Colonic mucosa (tissue), 4 donors: ENCODE results near the gene RPUSD2. TPM values are rescaled to one million over a fixed set of nuclear protein-coding genes. Genes with fewer than 3 reads are reported as not detected.
A peak's percentile ranks its signal among the peaks of the same experiment; 100 is the strongest.

ENCODE experiments used
- DNase-seq: peaks from one replicate; pipeline ENCODE4 v3.0.0-alpha.2; 2020
- H3K27ac ChIP-seq: fragments of 200-600 bp; one replicate; pipeline ENCODE4 v1.8.0; 2021
- H3K27me3 ChIP-seq: fragments of 200-600 bp; one replicate; pipeline ENCODE4 v1.8.0; 2021
- H3K36me3 ChIP-seq: fragments of 200-600 bp; one replicate; pipeline ENCODE4 v1.8.0; 2021
- H3K4me1 ChIP-seq: fragments of 200-600 bp; one replicate; pipeline ENCODE4 v1.8.0; 2021; ENCODE audit warnings: mild to moderate bottlenecking
- H3K4me3 ChIP-seq: fragments of 200-600 bp; one replicate; pipeline ENCODE4 v1.8.0; 2021
- H3K9ac ChIP-seq, 2 donors: one replicate each; pipeline ENCODE4 v1.7.0; 2013; ENCODE audit warnings: control low read depth in 2 of 2, low read depth in 2 of 2, low read length in 2 of 2
- H3K9me3 ChIP-seq: fragments of 200-600 bp; one replicate; pipeline ENCODE4 v1.8.0; 2021
- CTCF ChIP-seq: fragments of 200-600 bp; IDR thresholded peaks from one replicate; pipeline ENCODE4 v1.8.0; 2022; ENCODE audit warnings: antibody characterized with exemption, mild to moderate bottlenecking
- intact Hi-C: fragments of 100-400 bp; cut with DNase I; formaldehyde crosslinking; loops from one replicate; pipeline ENCODE4 v1.14.1; 2022
- total RNA-seq, 2 donors: library from RNA; stranded (reverse); fragmentation: NEBNext Ultra II Directional in 1 of 2; extraction: Animal tissue kit (Norgen Biotek cat#: 25700) in 1 of 2; gene quantifications; one replicate each; pipeline ENCODE4 v1.2.1, GENCODE V29; 2021
- donor health status: healthy.
- donor health status: DM: no; HTN: no; CAD: no.
- donor health status: DM: no; HTN: no; CAD: no.

RPUSD2 gene
- total RNA-seq = 10 to 100 TPM; 11.0 to 17.0 TPM

- intact Hi-C loops = no loop called here
- Histone ChIP-seq H3K9ac (peak within 1 kb of the TSS; percentile 67 to 85), H3K36me3 (no peaks in the 10 kb centered on the region), H3K4me3 (peak within 1 kb of the TSS; percentile 98), H3K27ac (peak within 1 kb of the TSS; percentile 62), H3K9me3 (no peaks in the 10 kb centered on the region), H3K4me1 (peaks cover 7% of the 10 kb centered on the region), H3K27me3 (no peaks in the 10 kb centered on the region)
- no peak for TF ChIP-seq CTCF
- peak; percentile 97 for DNase-seq
These were observed at the start of gene RPUSD2 for GRCh38 chr15:40569129-40569953. Gene RPUSD2 (plus strand): TSS chr15:40569299. CDS start chr15:40569338, 39 bp downstream.

GRCh38 chr15:40523611-40524010, 45.5 kb upstream of the RPUSD2 start:
- H3K36me3 ChIP-seq = no peaks in the 10 kb centered on the region
- H3K9me3 ChIP-seq = no peaks in the 10 kb centered on the region
- no peaks in the 10 kb centered on the region for H3K4me1 ChIP-seq
- H3K27ac ChIP-seq = no peak overlapping the region
- no peak for DNase-seq
- H3K4me3 ChIP-seq = no peak overlapping the region
- no peak overlapping the region for H3K9ac ChIP-seq
- TF ChIP-seq CTCF = no peak
- intact Hi-C loops = no loop called here
- H3K27me3 ChIP-seq = no peaks in the 10 kb centered on the region

- Histone ChIP-seq H3K36me3 (no peaks in the 10 kb centered on the region), H3K27me3 (no peaks in the 10 kb centered on the region), H3K4me1 (no peaks in the 10 kb centered on the region), H3K27ac (no peak overlapping the region), H3K9me3 (no peaks in the 10 kb centered on the region), H3K4me3 (no peak overlapping the region), H3K9ac (no peak overlapping the region)
- no peak for DNase-seq
- intact Hi-C loops = no loop called here
- TF ChIP-seq CTCF = no peak
These were observed 43.2 kb upstream of the RPUSD2 start for GRCh38 chr15:40525855-40526254.

GRCh38 chr15:40528801-40529200, 40.3 kb upstream of the RPUSD2 start:
- DNase-seq = no peak
- H3K36me3 ChIP-seq = no peaks in the 10 kb centered on the region
- TF ChIP-seq CTCF = no peak
- no peaks in the 10 kb centered on the region for H3K27me3 ChIP-seq
- intact Hi-C loops = no loop called here
- H3K4me3 ChIP-seq = no peak overlapping the region
- H3K4me1 ChIP-seq = no peaks in the 10 kb centered on the region
- H3K9me3 ChIP-seq = no peaks in the 10 kb centered on the region
- no peak overlapping the region for H3K9ac ChIP-seq
- no peak overlapping the region for H3K27ac ChIP-seq

GRCh38 chr15:40533763-40534364, 35.2 kb upstream of the RPUSD2 start:
- intact Hi-C loops = no loop called here
- Histone ChIP-seq H3K36me3 (no peaks in the 10 kb centered on the region), H3K4me3 (no peak overlapping the region), H3K27me3 (no peaks in the 10 kb centered on the region), H3K9ac (no peak overlapping the region), H3K27ac (no peak overlapping the region), H3K4me1 (no peaks in the 10 kb centered on the region), H3K9me3 (no peaks in the 10 kb centered on the region)
- no peak for DNase-seq
- no peak for TF ChIP-seq CTCF
